Adipocyte (in vitro differentiated cells): ENCODE results near the gene SPATA46.

ENCODE experiments used
- DNase-seq: peaks from one replicate; pipeline ENCODE4 v3.0.0-alpha.2; 2015; ENCODE audit warnings: low read depth
- H3K27me3 ChIP-seq: replicated peaks from 2 replicates; pipeline ENCODE4 v1.7.0; 2013; ENCODE audit warnings: mild to moderate bottlenecking, low read length, moderate library complexity; ENCODE audit not compliant: control insufficient read depth, insufficient read depth
- H3K36me3 ChIP-seq: 2 replicates; pipeline ENCODE4 v1.7.0; 2013; ENCODE audit warnings: low read length, mild to moderate bottlenecking, moderate library complexity; ENCODE audit not compliant: control insufficient read depth, insufficient read depth, severe bottlenecking
- H3K4me1 ChIP-seq: 2 replicates; pipeline ENCODE4 v1.7.0; 2013; ENCODE audit warnings: mild to moderate bottlenecking, low read length, moderate library complexity; ENCODE audit not compliant: control insufficient read depth, insufficient read depth
- H3K4me3 ChIP-seq: 2 replicates; pipeline ENCODE4 v1.7.0; 2013; ENCODE audit warnings: mild to moderate bottlenecking, low read length, moderate library complexity
- H3K9ac ChIP-seq: 2 replicates; pipeline ENCODE4 v1.7.0; 2013; ENCODE audit warnings: mild to moderate bottlenecking, low read length, moderate library complexity
- H3K9me3 ChIP-seq: 2 replicates; pipeline ENCODE4 v1.7.0; 2013; ENCODE audit warnings: mild to moderate bottlenecking, low read length, moderate library complexity; ENCODE audit not compliant: control insufficient read depth

The SPATA46 gene

DNA sequence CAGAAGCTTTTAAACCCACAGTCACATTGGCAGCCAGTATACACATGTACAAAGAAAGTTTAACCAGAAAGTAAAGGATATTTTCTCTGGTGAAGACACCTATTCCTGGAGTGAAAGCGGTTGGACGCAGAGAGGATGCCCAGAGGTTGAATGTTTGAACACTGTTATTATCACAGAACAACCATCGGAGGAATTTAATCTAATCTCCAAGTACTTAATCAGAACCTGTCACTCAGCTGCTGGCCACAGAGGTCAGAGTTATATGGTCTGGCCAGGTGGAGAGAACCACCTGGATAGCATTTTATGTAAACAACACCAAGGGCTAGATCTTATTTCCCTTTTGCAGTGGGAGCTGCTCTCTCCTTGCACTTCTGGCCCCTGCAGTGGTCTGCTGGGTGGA lies 29.4 kb downstream of the SPATA46 start:
- Histone ChIP-seq H3K36me3 (no peaks in the 10 kb centered on the region), H3K27me3 (no peaks in the 10 kb centered on the region), H3K4me1 (no peaks in the 10 kb centered on the region), H3K9ac (no peak overlapping the region), H3K4me3 (no peak overlapping the region), H3K9me3 (peaks cover 2% of the 10 kb centered on the region)
- no peak for DNase-seq

DNA sequence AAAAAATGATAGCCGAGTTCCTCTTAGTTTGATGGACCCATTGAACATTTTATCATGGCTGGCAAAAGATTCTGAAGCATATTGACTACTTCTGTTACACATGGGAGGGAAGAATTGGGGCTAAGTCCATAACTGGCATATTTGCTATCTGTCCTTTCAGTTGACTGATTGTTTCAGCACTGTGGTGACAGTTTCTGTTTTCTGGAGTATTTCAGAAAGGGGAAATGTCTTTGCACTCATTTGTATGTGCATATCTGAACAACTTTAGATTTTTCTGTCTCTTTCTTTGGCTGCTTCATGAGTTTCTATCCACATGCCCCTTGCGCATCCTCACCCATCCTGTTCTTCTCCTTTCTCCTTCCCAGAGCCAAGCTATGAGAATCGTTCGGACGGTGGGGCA lies 33.2 kb downstream of the SPATA46 start:
- Histone ChIP-seq H3K9me3 (peaks cover 2% of the 10 kb centered on the region), H3K4me1 (no peaks in the 10 kb centered on the region), H3K36me3 (no peaks in the 10 kb centered on the region), H3K4me3 (no peak overlapping the region), H3K27me3 (peaks cover 4% of the 10 kb centered on the region), H3K9ac (no peak overlapping the region)
- no peak for DNase-seq

DNA sequence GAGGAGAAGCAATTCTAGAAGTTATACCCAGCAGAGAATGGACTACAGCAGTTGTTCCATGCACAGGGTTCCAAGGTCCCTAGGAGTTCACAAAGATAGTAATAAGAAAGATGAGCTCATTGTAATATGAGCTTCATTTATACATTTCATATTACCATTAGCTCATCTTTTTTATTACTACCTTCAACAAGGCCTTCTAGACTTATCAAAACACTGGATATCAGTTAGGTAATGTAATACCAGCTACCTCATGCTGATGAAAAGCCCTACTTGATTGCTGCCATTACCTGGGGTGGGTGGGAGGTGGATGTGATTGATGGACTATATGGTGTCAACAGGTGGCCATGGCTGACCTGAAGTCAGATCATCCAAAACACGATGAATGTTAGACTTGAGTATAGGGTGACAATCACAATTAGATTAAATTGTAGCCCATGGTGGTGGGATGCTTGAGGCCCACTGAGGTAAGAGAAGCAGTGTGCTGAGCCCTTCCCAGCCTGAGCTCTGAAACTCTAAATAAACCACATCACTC lies 34.1 kb downstream of the SPATA46 start:
- no peaks in the 10 kb centered on the region for H3K36me3 ChIP-seq
- peaks cover 7% of the 10 kb centered on the region for H3K27me3 ChIP-seq
- H3K9ac ChIP-seq: no peak overlapping the region
- H3K9me3 ChIP-seq: peaks cover 2% of the 10 kb centered on the region
- H3K4me1 ChIP-seq: no peaks in the 10 kb centered on the region
- H3K4me3 ChIP-seq: no peak overlapping the region
- DNase-seq: no peak

DNA sequence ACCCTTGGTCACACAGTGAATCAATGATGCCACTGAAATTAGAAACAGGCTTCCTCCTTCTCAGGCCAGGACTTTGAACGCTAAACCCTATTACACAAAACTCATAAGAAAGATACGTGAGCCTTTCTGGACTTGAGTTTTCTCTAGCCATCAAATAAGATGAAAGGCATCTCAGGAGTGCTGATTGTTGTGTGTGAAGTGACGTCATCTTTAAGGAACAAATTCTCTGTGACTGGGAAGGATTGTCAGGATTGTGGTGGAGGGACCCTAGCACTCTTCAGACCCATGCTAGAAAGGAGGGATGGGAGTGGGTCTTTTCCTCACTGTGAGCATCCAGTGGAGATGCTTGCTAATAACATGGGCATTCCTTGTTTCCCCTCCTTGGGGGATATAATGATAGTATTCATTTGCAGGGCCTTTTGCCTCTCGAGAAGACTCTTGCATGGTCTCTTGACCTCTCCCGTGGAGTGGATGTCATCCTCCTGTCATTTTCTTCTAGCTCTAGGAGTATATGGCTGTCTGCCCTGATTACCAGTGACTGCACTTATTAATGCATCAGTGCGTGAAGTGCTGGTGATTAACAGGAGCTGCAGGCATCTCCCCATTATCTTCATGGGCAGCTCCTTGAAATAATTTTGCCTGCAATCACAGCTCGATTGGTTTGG lies 39.9 kb downstream of the SPATA46 start:
- peaks cover 31% of the 10 kb centered on the region for H3K27me3 ChIP-seq
- no peak overlapping the region for H3K9ac ChIP-seq

DNA sequence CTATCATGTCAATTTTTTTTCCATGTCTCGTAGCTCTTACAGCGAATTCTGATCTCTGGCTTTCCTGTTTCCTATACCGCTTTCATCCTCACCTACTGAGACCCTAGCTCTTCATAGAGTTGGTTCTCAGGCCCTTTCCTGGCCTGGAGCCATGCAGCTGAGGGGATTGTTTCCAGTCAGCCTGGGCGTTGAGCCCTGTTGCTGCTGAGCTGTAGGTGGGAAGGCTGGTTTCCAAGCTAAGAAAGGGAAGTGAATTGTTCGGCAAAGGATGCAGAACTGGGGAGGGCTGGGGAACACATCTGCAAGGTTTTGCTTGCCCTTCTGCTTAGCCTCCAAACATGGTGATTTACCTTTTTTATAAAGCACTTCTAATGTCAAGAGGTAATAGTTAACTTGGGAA lies 41.5 kb downstream of the SPATA46 start:
- no peaks in the 10 kb centered on the region for H3K36me3 ChIP-seq
- no peak overlapping the region for H3K9ac ChIP-seq
- H3K27me3 ChIP-seq: peaks cover 27% of the 10 kb centered on the region
- H3K9me3 ChIP-seq: no peaks in the 10 kb centered on the region
- DNase-seq: no peak
- peaks cover 2% of the 10 kb centered on the region for H3K4me1 ChIP-seq
- H3K4me3 ChIP-seq: no peak overlapping the region

More for the DNA sequence above, 39.9 kb downstream of the SPATA46 start:
- no peaks in the 10 kb centered on the region for H3K9me3 ChIP-seq
- no peaks in the 10 kb centered on the region for H3K4me1 ChIP-seq
- no peak overlapping the region for H3K4me3 ChIP-seq
- DNase-seq: no peak
- no peaks in the 10 kb centered on the region for H3K36me3 ChIP-seq

DNA sequence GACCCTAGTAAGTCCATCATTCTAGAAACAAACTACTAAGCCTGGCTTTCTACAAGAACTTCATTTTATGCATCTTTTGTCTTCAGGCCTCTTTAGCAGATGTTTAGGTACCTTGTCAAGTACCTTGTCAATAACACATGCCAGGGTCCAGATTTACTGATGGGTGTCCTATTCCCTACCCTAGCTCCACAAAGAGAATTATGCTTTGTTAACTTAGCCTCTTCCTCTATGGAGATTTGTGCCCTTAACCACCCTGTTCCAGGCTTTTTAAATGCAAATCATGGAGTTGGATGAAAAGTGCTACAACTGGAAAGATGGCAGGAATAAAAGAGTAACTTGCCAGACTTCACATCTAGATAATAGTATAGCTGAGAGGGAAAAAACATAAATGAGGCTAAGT lies 42.7 kb downstream of the SPATA46 start:
- Histone ChIP-seq H3K4me1 (peaks cover 4% of the 10 kb centered on the region), H3K9ac (no peak overlapping the region), H3K27me3 (peaks cover 27% of the 10 kb centered on the region), H3K9me3 (no peaks in the 10 kb centered on the region), H3K36me3 (no peaks in the 10 kb centered on the region), H3K4me3 (no peak overlapping the region)
- no peak for DNase-seq

DNA sequence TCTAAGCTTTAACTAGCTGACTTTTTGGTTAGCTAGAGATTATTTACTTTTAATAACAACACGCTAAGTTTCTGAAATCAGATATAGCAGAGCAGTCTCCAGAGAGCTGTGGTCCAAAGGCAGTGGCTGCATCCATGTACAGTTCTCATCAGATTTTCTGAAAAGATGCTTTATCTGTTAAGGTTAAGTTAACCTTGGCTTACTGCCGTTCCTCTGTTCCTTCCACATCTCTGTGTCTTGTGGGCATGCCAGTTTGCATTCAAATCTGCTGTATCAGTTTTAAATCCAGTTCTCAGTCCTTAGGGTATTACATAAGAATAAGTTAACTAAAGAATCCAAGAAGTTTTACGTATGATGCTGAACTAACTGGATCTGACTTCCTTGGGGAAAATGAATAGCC lies 46.8 kb downstream of the SPATA46 start:
- Histone ChIP-seq H3K27me3 (peaks cover 11% of the 10 kb centered on the region), H3K9me3 (no peaks in the 10 kb centered on the region), H3K9ac (no peak overlapping the region), H3K4me1 (peaks cover 20% of the 10 kb centered on the region), H3K36me3 (no peaks in the 10 kb centered on the region), H3K4me3 (no peak overlapping the region)
- no peak for DNase-seq

DNA sequence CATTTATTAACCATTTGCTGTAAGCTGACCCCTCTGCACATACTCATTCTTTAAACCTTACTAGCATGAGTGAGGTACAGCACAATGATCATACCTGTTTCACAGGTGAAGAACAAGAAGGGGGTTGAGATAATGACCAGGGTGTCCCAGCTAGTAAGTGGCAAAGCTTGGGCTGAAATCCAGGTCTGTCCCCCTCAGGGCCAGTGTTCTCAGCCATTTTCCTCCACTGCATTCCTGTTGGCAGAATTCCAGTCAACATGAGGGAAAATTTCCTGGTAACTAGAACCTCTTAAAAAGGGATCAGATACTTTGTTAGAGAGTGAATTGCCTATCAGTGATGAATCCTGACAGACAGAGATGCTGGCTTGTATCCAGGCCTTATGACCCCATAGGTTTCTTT lies 48.1 kb downstream of the SPATA46 start:
- H3K4me1 ChIP-seq: peaks cover 20% of the 10 kb centered on the region
- H3K9ac ChIP-seq: no peak overlapping the region
- no peaks in the 10 kb centered on the region for H3K9me3 ChIP-seq
- H3K27me3 ChIP-seq: peaks cover 11% of the 10 kb centered on the region
- DNase-seq: no peak
- H3K36me3 ChIP-seq: no peaks in the 10 kb centered on the region
- H3K4me3 ChIP-seq: no peak overlapping the region

DNA sequence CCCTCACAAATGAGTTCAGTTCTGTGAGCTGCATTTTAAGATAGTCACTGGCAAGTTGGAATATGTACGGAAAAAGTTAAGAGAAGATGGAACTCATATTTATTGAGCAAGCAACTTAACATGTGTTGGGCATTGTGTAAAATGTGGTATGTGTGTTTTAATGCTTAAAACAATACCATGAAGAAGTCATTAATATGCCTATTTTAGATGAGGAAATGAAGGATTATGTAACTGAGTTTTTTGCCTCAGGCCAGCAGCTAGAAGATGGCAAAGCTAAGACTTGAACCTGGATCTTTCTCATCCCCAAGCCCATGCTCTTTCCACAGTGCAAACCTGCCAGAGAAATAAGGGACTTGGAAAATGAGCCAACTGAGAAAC lies 48.9 kb downstream of the SPATA46 start:
- Histone ChIP-seq H3K27me3 (peaks cover 7% of the 10 kb centered on the region), H3K36me3 (no peaks in the 10 kb centered on the region), H3K9me3 (no peaks in the 10 kb centered on the region), H3K4me1 (peaks cover 20% of the 10 kb centered on the region), H3K4me3 (no peak overlapping the region), H3K9ac (no peak overlapping the region)
- DNase-seq: no peak

DNA sequence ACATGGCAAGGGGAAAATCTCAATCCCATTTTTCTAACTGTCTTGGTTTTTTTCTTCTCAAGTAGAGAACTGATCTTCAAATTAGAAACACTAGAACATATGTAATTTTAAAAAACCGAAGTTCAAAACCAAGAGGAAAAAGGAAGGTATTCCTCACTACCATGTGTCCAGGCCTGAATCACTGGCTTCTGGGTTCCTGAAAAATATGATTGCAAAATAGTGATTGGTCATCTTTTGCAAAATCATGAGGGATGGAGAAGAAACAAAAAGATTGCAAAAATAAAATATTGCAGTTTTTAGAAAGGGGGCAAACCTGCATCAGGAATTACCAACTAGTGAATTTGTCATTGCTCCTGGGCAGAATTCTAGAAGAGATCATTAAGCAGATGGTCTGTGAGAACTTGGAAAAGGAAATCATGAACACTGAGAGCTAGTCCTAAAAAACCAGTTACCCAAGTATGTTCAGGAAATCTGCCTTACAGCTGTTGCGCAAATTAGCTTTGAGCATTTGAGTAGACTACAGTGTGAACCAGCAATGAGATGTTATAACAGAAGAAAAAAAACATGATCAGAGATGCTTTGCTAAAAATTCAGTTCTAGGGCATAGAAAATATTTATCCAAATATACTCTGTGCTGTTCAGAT lies 49.4 kb downstream of the SPATA46 start:
- Histone ChIP-seq H3K4me3 (no peak overlapping the region), H3K4me1 (peaks cover 20% of the 10 kb centered on the region), H3K36me3 (no peaks in the 10 kb centered on the region), H3K9me3 (no peaks in the 10 kb centered on the region), H3K9ac (no peak overlapping the region), H3K27me3 (peaks cover 5% of the 10 kb centered on the region)
- DNase-seq: peak; percentile 27

DNA sequence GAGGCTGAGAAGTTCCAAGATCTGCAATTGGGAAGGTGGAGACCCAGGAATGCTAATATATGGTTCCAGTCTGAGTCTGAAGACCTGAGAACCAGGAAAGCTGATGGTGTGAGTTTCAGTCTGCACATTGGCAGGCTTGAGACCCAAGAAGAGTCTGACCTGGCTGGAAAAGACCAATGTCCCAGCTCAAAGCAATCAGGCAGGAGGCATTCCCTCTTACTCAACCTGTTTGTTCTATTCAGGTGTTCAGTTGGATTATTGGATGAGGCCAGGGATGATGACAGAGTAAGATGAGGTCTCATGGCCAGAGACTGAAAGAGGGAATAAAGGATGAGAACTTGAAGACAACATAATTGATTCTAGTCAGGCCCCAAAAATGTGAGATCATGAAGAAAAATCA lies 50.1 kb downstream of the SPATA46 start:
- DNase-seq: no peak
- Histone ChIP-seq H3K4me3 (no peak overlapping the region), H3K4me1 (peaks cover 20% of the 10 kb centered on the region), H3K36me3 (no peaks in the 10 kb centered on the region), H3K9ac (no peak overlapping the region), H3K9me3 (no peaks in the 10 kb centered on the region), H3K27me3 (no peaks in the 10 kb centered on the region)
